Measurements from ENCODE around the gene TENM4.

DNA sequence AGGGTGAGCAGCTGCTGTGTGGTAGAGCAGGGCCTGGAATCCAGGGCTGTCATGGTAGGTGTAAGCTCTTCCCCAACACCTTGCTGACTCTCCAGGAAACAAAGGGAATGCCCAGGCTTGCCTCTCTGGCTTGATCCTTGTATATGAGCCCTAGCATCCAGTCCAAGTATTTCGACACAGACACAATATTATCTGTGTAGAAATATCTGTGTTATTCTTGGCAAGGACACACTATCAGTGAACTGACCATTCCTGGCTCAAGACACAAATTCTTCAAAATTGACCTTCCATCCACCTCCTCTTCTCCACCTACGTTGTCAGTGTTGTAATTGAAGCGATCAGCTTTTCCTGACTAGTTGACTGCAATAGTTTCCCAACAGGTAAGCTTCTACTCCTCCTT, 554.2 kb downstream of the TENM4 start:
- TF ChIP-seq CTCF (IDR thresholded peaks at IDR 0.05) (no peak), POLR2A (IDR thresholded peaks at IDR 0.05) (no peak)

Data from uterus (tissue), 2 donors.